IMR-90 (cell line): ENCODE measurements around the gene MB.

Source experiments
- CHD1 ChIP-seq: IDR thresholded peaks from 2 replicates; pipeline ENCODE4 v1.6.1; 2012; ENCODE audit warnings: low read depth, low read length, improper control_type of control experiment
- CTCF ChIP-seq: conservative IDR thresholded peaks from 2 replicates; pipeline ENCODE4 v1.5.1; 2012; ENCODE audit warnings: mild to moderate bottlenecking, low read depth, low read length, improper control_type of control experiment
- FOS ChIP-seq: fragments of 150-350 bp; IDR thresholded peaks from 2 replicates; pipeline ENCODE4 v1.6.1; 2016; ENCODE audit warnings: low read depth, low read length
- NFE2L2 ChIP-seq: fragments of 150-350 bp; IDR thresholded peaks from 2 replicates; pipeline ENCODE4 v1.6.1; 2016; ENCODE audit warnings: low read depth, mild to moderate bottlenecking, low read length
- POLR2A ChIP-seq: IDR thresholded peaks from 2 replicates; pipeline ENCODE4 v1.6.1; 2012; ENCODE audit warnings: mild to moderate bottlenecking, low read depth, low read length

- TF ChIP-seq CTCF (no peak), FOS (no peak), NFE2L2 (no peak), CHD1 (no peak), POLR2A (no peak)
Observed at GRCh38 chr22:35632935-35633334, 15.8 kb upstream of the MB start.
